NCI-H345 treated with DMSO at 0.1 percent for 48 hours (cell line): Measurements from ENCODE around the gene MAGI2.

Experiments used
- DNase-seq: peaks from one replicate; lab custom pipeline; 2025; ENCODE audit not compliant: unreplicated experiment; lab: John Stamatoyannopoulos, UW

MAGI2 gene

DNA sequence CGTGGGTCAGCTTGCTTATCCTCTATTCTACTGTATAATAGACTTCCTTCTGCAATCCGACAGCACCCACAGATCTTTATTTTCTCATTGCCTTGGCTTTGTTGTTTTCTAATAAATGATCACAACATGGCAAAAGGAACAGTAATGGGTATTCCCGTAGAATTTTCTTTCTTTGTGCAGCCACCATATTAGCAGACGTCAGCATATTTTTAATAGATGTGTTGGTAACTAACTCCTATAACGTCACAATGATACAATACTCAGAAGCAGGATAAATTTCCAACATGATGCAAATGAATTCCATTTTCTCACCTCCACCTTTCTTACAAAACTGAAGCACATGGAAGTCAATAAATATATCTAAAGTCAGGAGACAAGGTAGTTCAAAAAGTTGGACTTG, 617.6 kb downstream of the MAGI2 start:
- no peak for DNase-seq

DNA sequence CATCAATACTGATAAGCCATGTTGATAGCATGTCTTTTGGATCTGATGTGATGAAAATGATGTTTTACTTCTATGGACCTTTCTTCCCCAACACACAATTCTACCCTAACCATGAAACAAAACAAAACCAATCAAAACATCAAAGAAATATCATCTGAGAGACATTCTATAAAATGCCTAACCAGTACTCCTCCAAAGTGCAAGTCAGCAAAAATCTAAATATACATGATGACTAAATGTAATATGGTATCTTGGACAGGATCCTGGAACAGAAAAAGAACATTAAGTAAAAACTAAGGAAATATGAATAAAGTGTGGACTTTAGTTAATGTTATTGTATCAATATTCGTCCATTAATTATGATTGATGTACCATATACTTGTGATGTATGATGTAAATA, 625.1 kb downstream of the MAGI2 start:
- no peak for DNase-seq

- DNase-seq = no peak
Observed at GRCh38 chr7:78803501-78804127, 649.9 kb downstream of the MAGI2 start.

- DNase-seq = no peak
Observed at GRCh38 chr7:78794101-78794500, 659.4 kb downstream of the MAGI2 start.

DNA sequence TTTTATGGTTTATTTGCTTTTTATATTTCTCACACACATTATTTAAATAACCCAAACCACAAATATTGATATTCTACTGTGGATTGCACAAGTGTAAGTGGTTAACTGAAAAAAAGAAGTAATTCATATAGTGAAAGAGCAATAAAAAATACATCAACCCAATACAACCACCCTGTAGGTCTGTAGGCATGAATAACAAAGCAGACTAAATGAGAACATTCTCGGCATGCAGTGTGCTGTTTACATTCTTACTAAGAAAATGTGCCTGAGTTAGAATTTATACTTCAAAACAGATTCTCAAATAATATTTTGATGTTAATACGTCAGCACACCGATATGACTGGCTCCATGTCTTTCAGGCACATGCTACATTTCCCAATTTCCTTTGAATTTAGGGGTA, 660.8 kb downstream of the MAGI2 start:
- DNase-seq = no peak

- no peak for DNase-seq
Observed at GRCh38 chr7:78792006-78792405, 661.5 kb downstream of the MAGI2 start.

- no peak for DNase-seq
Observed at GRCh38 chr7:78788464-78788863, 665.0 kb downstream of the MAGI2 start.

DNA sequence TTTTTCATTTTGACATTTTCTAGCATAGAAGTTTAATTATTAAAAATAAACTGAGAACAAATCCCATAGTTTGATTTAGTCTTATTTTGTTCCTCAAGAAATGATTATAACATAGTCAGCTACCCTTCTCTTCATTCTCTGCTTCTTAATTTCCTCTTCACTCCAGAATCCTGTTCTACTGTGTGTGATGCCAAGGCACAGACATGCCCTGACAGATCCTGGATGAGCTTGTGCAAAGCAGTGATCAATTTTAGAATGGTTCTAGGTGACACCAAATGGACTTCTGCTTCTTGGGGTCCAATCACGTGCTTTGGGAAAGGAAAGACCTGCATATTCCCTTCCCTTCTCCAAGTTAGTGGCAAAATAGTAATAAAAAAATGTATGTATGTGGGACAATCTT, 665.6 kb downstream of the MAGI2 start:
- DNase-seq = no peak

DNA sequence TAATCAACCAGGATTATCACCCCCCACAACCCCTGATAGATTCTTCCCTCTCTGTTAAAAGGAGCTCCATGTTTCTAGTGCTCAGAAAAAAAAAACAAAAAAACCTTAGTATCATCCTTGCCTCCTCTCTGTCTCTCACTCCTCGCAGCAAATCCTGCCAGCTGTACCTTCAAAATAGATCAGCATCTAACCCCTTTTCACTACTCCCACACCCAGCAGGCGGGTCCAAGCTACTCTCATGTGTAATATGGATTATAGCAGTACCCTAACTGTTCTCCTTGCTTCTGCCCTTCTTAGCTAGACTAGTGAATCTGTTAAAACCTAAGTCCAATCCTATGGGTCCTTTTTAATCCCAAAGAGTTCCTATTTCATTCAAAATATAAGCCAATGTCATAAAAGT, 667.4 kb downstream of the MAGI2 start:
- no peak for DNase-seq

DNA sequence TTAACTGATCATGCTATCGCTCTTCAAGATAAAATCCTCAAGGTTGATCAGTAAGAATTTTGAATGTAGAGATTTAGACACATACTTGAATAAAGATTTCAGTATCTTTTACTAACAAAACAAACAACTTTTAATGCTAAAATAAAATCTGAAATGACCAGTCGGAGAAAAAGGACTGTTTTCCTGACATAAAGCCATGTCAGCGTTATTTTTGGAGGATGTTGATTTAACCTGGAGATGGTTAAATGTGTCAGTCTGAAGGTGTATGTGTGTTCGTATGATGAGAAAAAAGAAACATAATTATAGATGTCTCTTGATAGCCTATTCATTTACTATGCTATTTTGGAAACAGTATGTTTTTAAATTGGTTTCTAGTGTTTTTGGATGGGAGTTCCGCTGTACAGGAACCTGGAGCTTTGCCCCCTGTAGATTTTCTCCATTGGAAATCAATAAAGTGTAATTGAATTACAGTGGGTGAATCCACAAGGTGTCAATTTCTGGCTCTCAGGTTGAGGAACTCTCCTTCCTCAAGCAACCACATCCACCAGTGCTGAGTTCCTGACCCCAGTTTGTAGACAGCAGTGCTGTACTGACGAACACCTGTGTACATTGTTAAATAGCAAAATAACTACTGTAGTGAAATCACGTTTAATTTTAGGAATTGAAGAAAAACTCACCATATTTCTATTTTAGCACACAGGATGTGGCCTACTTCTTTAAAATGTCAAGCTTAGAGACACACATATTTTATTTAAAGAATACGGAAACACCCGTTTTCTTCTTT, 670.1 kb downstream of the MAGI2 start:
- DNase-seq = no peak

DNA sequence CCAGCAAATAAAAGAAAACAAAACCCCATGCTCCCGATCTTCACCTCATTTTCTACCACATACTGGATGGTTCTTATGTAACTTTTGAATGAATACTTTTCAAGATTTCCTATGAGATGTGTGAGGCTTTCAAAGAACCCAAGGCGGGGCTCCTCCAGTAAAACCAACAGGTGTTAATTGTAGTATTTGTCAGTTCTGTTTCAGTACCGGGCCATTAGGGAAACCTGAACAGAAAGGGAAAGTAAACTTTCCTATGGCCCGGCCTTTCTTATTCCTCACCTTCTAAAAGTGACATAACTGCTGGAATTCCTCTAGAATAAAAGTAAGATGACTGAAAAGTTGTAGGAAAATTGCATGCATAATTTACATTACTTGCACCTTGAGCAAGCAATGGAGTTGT, 672.9 kb downstream of the MAGI2 start:
- DNase-seq = no peak

DNA sequence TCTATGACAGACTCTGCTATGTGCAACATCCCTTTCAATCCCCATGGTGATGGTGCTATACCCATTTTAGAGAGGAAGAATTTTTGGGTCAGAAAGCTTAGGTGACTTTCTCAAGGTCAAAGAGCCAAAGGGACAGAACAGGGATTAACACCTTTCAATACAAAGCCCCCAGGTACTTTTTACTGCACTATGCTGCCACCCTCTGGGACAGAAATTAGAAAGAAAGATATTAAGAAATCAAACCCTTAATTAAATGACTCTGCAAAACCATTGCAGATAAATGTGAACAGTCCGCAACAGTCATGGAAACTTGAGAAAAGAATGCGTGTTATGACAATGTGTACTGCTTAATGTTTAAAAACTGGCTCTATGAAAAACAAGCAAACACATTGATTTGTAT, 673.7 kb downstream of the MAGI2 start:
- no peak for DNase-seq

GRCh38 chr7:78777829-78778228, 675.6 kb downstream of the MAGI2 start:
- DNase-seq = no peak

GRCh38 chr7:78770422-78771410, 682.8 kb downstream of the MAGI2 start:
- DNase-seq = peak; percentile 51

- peak; percentile 37 for DNase-seq
Observed at GRCh38 chr7:78769481-78770101, 683.9 kb downstream of the MAGI2 start.

DNA sequence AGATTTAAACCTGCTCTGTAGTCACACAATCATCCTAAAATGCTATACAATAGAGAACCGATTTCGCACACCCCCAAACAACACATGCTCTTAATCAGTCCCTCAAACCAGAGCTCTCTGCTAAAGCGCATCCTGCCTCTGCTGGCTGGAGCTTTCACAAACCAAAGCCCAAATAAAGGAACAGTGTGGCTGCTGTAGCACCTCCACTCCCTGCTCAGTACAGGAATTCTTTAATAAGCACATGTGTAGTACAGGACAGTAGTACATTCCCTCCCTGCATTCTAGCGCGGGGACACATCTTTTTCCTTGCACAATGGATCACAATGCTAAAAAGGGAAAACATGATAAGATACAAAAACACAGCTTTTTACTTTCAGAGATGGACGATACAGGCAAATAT, 684.6 kb downstream of the MAGI2 start:
- no peak for DNase-seq

GRCh38 chr7:78765943-78766729, 687.3 kb downstream of the MAGI2 start:
- no peak for DNase-seq

GRCh38 chr7:78764571-78764970, 688.9 kb downstream of the MAGI2 start:
- DNase-seq = no peak

GRCh38 chr7:78762625-78763024, 690.8 kb downstream of the MAGI2 start:
- no peak for DNase-seq

- DNase-seq = no peak
Observed at GRCh38 chr7:78760620-78761355, 692.7 kb downstream of the MAGI2 start.
